Stimulated activated CD4-positive, alpha-beta T cell treated with anti-CD3 and anti-CD28 coated beads, Interleukin-4, amount 100 ng/mL, for 48 hours (primary cell): ENCODE data around the gene CCNB1.
A peak's percentile ranks its signal among the peaks of the same experiment; 100 is the strongest.
"Not testable (repeated sequence)": the region's sequence is repeated elsewhere in the genome, so short reads cannot be mapped to it uniquely, and the experiment has no call there.

Experiments used
- DNase-seq, 2 donors: peaks; one replicate each; pipeline ENCODE4 v3.0.0-alpha.2; 2020; ENCODE audit warnings: low read depth in 2 of 2

The CCNB1 gene

GRCh38 chr5:69184621-69185020, 17.7 kb downstream of the CCNB1 start:
- no peak for DNase-seq

- no peak for DNase-seq
Observed at GRCh38 chr5:69187342-69187741, 20.4 kb downstream of the CCNB1 start.

GRCh38 chr5:69188811-69189161, 21.8 kb downstream of the CCNB1 start:
- no peak for DNase-seq

GRCh38 chr5:69189162-69190086, 22.5 kb downstream of the CCNB1 start, which contains the start of gene CENPH:
Gene CENPH, plus strand, starts transcription at chr5:69189583. Its CDS starts 52 bp downstream, at chr5:69189635.
- peak; percentile 91 to 93 for DNase-seq

GRCh38 chr5:69202497-69202896, 35.5 kb downstream of the CCNB1 start:
- no peak for DNase-seq

- no peak for DNase-seq
Observed at GRCh38 chr5:69206528-69207190, 39.7 kb downstream of the CCNB1 start.

GRCh38 chr5:69209602-69210001, 42.7 kb downstream of the CCNB1 start:
- DNase-seq, result no peak

DNA sequence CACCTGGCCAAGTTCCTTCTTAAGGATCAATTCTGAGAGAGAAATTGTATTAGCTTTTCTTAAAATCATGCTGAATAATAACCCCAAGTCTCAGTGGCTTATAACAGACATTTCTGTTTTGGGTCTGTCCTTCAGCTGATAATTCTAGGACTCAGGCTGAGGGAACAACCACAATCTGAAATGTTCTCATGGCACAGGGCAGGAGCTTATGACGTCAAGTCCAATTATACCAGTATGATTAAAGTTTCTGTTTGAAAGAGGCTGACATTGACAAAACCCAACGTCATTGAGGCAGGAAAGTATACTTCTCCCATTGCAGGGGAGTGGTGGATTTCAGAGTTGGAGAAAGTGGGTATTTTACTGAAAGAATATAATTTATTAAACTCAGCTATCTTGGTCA, 44.2 kb downstream of the CCNB1 start:
- no peak for DNase-seq

GRCh38 chr5:69212022-69212421, 45.1 kb downstream of the CCNB1 start:
- no peak for DNase-seq

- DNase-seq, result no peak
Observed at GRCh38 chr5:69213513-69214215, 46.7 kb downstream of the CCNB1 start.

DNA sequence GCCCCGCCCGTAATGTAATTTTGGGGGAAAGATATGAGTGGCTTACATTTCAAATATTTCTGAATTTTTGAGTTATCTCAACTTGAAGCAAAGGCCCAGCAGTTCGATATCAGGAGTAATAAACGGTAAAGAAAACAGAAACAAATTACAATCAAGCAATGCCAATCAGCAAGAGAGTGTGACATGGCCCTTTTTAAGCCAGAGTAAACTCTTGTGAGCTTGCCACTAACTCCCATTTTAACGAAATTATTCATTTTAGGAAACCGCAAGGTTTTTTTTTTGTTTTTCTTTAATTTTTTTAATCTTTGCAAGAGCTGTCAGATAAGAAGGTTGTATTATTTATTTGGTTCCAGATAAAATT, 50.2 kb downstream of the CCNB1 start:
- no peak for DNase-seq

DNA sequence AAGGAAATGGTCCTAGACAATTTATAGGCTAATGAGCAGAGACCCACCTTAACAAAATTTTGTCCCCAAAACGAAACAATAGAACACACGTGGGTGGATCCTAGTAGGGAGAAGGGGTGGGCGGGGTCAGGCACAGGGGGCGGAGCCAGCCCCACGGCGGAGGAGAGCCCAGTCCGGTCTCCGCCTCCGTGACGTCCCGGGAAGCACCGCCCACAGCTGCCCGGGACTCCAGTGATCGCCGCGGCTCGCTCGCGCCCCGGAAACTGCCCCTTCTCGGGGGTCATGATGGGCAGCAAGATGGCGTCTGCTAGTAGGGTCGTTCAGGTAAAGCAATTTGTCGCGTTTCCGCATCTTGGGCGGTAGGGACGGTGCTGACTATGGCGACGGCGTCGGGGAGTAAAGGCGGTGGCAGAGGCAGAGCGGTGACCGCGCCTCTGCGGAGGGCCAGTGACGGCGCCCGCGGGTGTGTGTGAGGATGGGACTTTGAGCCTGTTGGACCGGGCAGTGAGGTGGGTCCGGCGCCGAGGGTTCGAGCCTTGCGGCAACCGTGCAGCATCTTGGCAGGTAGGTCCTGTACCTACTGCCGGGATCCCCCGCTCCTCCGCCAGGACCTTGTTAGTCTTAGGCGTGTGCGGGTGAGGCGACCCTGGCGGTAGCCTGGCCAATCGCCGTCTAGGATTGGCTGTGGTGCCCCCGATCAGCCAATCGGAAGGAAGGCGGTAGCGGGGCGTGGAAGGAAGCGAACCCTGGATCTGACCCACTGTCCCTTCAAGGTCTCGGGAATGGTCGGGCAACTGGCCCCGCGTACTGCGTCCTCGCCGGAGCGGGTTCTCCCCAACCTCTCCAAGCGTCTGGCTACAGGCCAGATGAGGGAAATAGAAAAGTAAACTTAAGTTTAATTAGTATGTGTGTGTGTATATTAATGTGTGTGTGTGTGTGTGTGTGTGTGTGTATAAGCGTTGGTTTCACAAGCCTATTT, 50.9 kb downstream of the CCNB1 start:
- DNase-seq, result peak; percentile 89 to 96

DNA sequence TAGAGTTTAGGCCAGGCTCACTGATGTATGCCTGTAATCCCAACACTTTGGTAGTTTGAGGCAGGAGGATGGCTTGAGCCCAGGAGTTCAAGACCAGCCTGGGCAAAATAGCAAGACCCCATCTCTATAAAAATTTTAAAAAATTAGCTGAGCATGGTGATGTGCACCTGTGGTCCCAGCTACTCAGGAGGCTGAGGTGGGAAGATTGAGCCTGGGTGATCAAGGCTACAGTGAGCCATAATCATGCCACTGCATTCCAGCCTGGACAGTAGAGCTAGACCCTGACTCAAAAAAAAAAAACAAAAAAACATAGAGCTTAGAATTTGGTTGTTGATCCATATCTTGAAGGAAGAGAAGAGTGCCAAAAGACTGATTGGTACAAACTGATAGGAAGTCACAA, 53.0 kb downstream of the CCNB1 start:
- no peak for DNase-seq

GRCh38 chr5:69220371-69220770, 53.4 kb downstream of the CCNB1 start:
- DNase-seq, result not testable (repeated sequence)

GRCh38 chr5:69220833-69221232, 53.9 kb downstream of the CCNB1 start:
- DNase-seq, result not testable (repeated sequence)

DNA sequence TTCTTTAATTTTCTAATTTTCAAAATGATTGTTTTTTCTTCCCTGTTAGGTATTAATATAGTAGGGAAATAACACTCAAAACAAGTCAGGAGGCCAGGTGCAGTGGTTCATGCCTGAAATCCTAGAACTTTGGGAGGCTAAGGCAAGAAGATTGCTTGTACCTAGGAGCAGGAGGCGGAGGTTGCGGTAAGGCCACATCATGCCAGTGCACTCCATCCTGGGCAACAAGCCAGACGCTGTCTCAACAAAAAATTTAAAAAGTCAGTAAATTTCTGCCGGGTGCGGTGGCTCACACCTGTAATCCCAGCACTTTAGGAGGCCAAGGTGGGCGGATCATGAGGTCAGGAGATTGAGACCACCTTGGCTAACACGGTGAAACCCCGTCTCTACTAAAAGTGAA, 57.6 kb downstream of the CCNB1 start:
- DNase-seq, result no peak

DNA sequence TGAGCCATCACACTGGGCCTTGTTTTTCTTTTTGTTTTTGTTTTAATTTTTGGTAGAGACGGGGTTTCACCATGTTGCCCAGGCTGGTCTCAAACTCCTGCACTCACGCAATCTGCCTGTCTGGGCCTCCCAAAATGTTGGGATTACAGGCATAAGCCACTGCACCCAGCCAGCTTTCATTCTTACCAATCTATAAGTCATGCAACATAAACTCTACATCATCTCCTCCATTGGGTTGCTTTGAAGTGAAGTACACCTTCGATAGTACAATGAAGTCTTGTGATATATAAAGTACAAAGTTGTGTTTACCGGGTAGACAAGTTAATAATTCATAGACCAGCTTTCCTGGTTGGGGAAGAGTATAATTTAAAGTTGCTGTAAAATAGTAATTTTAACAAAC, 58.9 kb downstream of the CCNB1 start:
- DNase-seq, result no peak
